Measurements from ENCODE around the gene NLRC5. TPM values are rescaled to one million over a fixed set of nuclear protein-coding genes. Genes with fewer than 3 reads are reported as not detected.
A peak's percentile ranks its signal among the peaks of the same experiment; 100 is the strongest.
"Not testable (repeated sequence)": the region's sequence is repeated elsewhere in the genome, so short reads cannot be mapped to it uniquely, and the experiment has no call there.

NLRC5 gene
- total RNA-seq, 1 donor from 2014 or later, result 15.7 TPM

DNA sequence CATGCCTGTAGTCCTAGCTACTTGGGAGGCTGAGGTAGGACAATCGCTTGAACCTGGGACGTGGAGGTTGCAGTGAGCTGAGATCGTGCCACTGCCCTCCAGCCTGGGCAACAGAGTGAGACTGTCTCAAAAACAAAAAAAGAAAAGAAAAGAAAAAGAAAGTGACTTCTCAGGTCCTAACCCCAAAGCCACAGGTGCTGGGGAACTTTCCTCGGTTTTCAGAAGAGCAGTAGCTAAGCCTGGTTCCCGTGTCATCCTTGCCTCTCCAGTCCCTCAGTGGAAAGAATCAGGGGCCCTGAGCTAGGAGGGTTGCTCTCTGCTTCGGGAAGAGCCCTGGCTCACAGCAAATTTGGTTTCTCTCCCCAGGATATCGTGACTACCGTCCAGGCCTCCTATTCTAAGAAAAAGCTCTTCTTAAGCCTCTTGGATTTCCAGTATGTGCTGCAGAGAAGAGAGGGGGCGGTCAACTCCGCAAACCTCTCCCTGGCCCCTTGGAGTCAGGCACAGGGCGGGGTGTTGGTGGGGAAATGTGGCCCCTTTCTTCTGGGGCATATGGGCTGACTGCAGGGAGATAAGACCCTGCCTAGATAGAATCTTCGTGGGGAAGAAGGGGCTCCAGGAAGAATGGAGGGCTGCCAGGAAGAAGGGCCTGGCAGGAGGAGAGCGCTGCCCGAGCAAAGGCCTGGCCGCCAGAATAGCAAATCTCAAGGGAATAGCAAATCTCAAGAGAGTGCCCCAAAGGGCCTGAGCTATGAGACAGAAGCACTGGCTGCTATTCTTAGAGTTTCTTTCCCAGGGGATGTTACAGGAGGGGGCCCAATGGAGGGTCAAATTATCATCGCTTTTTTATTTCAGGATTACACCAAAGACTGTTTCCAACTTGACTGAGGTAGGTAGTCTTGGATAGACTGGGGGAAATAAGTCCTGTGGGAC is 8.3 kb upstream of the NLRC5 start:
- no peak for DNase-seq (ENCODE audit: low read depth)

DNA sequence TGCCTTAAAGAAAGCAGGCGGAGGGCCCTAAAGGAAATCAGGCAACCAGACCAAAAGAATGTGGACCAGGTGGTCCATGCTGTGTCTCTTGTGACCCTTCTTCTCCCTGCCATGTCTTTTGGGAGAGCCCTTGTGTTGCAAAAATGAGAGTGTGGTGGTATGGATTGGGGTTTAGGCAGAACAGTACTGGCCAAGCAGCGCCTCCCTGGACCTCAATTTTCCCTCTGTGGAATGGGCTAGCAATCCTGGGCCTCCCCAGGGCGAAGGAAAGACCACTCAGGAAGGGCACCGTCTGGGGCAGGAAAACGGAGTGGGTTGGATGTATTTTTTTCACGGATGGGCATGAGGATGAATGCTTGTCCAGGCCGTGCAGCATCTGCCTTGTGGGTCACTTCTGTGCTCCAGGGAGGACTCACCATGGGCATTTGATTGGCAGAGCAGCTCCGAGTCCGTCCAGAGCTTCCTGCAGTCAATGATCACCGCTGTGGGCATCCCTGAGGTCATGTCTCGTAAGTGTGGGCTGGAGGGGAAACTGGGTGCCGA is 7.6 kb upstream of the NLRC5 start:
- no peak for DNase-seq (ENCODE audit: low read depth)

DNA sequence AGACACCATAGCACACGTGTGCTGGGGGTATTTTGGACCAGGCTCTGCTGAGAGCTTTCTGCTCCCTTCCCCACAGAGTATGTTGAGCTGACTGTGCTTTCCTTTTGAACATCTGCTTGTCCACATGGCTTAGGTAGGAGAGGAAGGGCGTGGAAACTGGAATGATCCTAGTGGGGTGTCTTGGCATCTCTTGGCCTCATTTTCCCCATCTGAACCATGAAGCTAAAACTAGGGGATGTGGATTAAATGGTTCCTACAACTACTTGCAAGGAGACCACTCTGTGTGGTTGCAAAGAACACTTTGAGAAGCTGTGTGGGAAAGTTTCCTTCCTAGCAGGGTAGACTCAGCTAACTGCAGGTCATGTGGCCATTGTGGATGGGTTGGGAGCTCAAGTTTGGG is 6.7 kb upstream of the NLRC5 start:
- DNase-seq (ENCODE audit: low read depth), result no peak

DNA sequence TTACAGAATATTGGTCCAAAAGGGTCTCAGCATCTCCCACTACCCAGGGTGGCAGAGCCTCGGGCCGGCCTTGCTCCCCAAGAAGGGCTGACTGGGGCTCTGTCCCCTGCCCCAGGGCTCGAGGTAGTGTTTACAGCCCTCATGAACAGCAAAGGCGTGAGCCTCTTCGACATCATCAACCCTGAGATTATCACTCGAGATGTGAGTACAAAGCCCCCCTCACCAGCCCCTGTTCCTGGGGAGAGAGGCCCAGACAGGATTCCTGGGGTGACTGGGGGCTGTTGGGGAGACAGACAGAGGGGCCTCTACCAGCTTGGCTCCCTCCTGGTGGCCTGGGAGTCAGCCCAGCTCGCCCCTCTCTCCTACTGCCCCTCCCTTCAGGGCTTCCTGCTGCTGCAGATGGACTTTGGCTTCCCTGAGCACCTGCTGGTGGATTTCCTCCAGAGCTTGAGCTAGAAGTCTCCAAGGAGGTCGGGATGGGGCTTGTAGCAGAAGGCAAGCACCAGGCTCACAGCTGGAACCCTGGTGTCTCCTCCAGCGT is 6.1 kb upstream of the NLRC5 start:
- DNase-seq (ENCODE audit: low read depth), result no peak

DNA sequence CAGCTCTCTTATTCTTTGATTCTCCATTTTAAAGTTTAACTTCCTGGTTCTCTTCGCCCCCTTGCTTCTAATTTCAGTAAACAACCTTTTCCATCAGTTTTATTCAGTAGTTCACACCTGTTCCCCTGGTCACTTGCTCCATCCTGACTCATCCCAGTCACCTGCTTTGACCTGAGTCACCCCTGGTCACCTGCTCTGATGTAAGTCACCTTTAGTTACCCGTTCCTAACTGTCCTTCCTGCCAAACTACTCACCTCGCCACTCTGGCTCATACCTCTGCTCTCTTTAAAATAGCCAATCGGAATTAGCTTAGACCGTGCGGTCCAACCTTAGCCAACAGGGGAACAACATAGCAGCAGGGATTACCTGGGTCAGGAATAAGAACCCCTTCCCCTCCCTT is 4.7 kb upstream of the NLRC5 start:
- DNase-seq (ENCODE audit: low read depth), result no peak

DNA sequence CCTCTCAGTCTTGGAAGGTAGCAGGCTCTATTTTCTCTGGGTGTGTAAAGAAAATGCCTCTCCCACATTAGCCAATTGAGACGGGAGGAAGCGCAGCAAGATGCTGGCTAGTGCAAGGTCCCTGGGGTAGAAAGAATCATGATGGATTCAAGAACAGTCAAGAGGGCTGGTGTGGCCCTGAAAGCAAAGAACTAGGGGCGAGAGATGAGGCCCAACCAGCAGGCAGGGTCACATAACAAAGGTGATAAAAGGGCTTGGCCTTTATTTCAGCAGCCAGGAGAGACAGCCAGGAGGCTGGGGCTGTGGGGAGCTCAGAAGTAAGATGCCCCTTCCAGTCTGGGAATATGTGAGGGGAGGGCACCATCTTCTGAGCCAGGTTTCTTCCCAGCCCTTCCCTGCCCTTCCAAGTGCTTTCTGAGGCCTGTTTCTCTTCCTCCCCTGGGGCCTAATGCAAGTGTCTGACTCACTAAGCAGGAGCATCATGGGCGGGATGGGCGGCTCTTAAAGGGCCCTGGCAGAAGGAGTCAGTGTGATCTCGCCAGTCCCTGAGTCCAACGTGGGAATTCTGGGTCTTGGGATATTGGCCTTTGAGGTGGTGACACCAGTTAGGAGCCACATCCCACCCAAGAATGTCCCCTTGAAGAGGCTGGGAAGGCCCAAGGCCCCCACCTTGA is 3.9 kb upstream of the NLRC5 start:
- peak; percentile 81 for DNase-seq (ENCODE audit: low read depth)

DNA sequence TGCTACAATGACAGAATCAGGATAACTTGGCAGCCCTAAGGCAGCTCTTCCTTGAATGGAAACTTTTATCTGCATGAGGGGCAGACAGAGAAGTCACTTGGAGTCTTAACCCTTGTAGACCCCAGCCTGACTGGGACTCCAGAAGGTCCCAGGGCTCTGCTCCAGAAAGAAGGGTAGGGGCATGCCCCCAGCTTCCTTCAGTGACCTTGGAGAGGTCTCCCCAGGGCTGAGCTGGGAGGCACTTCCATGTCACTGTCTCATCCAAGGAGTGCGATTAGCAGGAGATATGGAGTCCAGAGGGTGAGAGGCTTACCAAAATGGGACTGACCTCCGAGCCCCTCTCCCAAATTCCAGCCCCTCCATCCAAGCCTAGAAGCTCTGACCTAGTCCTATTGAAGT is 3.4 kb upstream of the NLRC5 start:
- DNase-seq (ENCODE audit: low read depth), result no peak

DNA sequence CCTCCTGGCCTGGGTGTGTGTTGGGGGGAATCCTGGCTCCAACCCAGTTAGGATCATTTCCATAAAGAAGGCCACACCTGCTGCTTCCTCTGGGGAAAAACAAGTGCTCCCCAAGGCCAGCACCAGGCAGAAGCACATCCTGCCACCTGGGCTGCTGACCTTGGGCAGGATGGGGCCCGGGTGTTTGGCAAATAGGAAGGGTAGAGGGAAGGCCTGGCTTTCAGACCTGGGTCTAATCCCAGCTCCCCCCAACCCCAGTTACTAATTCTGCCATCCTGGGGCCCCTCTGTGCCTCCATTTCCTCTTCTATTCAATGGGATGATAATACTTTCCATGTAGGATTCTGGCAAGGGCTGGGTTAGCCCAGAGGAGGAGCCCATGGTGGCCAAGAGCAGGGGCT is 3.0 kb upstream of the NLRC5 start:
- no peak for DNase-seq (ENCODE audit: low read depth)

DNA sequence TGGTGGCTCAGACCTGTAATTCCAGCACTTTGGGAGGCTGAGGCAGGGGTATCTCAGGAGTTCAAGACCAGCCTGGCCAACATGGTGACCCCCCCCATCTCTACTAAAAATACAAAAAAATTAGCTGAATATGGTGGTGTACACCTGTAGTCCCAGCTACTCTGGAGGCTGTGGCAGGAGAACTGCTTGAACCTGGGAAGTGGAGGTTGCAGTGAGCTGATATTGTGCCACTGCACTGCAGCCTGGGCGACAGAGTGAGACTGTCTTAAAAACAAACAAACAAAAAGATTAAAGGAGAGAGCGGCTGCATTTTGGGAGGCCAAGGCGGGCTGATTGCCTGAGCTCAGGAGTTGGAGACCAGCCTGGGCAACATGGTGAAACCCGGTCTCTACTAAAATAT is 2.4 kb upstream of the NLRC5 start:
- DNase-seq (ENCODE audit: low read depth), result not testable (repeated sequence)

DNA sequence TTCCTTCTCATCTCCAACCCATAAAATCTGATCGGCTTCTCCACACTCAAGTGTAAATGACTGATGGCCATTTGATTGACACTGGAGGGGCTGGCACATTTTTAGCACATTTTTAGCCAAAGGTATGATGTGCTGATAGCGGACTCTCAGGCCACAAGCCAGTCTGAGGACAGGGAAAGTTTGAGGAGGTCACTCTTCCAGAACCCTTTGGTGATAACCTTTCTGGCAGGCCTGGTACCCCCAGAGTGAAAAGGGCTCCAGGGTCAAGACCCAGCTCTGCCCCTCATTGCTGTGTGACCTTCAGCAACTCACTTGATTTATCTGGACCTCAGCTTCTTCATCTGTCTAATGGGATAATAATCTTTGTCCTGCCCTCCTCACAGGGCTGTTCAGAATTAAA is 1.7 kb upstream of the NLRC5 start:
- DNase-seq (ENCODE audit: low read depth), result no peak

DNA sequence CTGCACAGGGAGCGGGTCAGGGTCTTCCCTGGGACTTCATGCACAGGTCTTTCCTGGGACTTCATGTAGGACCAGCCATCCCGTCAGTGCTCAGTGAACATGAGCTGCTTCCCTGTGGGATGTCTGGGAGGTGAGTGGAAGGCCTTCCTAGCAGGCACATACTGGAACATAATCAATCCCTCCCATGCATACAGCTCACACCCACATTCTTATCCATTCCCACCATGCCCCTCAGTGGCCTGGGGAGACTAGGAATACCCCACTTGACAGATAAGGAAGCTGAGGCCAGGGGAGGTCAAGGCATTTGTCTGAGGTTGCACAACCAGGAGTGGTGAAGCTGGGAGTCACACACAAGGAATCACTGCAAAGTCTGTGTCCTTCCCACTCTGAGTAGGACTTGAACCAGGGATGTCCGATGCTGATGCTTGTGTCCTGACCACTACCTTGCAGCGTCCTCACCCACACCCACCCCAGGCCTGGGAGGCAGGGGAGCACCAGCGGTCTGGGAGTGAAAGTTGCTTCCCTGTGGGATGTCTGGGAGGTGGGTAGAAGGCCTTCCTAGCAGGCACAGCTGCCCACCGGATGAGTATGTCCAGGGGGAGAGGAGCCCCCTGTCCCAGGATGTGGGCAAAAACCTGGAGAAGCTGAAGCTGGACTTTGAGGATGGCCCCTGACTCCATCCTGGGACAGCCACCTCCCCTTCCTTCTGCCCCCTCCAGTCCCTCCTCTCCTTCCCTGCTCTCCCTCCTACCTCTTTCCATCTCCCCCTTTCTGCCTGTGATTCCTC is 1.0 kb upstream of the NLRC5 start:
- DNase-seq (ENCODE audit: low read depth), result no peak

DNA sequence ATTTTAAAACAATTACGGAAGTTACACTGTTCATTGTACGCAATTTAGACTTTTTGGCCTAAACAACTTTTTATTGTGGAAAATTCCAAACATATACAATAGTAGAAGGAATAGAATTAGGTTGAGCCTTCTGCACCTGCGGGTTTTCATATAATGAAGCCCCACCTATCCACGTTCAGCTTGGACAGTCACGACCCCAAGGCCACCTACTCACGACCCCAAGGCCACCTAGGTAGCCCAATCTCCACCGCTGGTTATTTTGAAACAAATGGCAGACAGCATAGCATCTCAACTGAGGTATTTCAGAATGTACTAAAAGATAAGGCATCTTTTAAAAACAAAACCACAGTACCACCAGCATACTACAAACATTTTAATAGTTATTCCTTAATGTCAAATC is 631 bp downstream of the NLRC5 start:
- no peak for DNase-seq (ENCODE audit: low read depth)

DNA sequence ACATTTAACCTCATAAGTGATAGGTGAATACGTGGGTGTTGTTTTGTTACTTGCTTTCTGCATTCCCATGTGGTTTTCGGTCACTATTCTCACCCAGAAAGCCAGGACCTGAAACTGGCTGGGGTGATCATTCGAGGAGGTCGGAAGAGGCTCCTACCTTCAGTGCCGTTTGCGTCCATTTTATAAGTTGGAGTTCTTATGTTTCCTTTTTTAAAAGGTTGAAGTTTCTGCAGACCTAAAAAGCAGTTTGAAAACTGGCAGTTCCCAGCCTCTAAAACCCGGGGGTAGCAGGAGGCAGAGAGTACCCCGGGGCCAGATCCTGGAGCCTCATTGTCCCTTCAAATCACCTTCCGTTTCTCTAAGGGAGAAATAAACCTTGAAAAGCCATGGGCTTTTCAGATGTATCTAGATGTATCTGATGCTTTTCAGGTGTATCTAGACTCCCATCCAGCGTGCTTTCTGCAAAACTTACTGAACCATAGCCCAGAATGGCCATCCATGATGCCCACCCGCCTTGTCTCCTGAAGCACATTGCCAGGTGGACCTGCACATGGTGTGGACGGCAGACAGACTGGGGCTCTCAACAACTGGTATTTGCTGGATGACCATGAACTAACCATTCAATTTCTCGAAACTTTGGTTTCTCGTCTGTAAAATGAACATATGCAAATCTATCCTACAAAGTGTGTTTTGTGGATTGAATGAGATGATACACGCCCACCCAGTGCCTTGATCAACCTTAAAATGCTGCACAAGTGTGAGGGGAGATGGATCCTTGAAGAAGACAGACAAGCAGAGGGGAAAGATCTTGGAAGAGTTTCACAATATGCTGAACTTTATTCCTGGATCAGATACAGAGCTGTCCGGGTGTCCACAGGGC is 1.3 kb downstream of the NLRC5 start:
- DNase-seq (ENCODE audit: low read depth), result no peak

DNA sequence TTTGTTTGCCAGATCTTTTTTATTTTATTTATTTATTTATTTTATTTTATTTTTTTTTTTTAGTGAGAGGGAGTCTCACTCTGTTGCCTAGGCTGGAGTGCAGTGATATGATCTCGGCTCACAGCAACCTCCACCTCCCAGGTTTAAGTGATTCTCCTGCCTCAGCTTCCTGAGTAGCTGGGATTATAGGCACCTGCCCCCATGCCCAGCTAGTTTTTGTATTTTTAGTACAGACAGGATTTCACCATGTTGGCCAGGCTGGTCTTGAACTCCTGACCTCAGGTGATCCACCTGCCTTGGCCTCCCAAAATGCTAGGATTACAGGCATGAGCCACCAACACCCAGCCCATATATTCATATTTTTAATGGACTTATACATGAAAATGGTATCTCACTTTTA is 3.1 kb downstream of the NLRC5 start:
- not testable (repeated sequence) for DNase-seq (ENCODE audit: low read depth)

DNA sequence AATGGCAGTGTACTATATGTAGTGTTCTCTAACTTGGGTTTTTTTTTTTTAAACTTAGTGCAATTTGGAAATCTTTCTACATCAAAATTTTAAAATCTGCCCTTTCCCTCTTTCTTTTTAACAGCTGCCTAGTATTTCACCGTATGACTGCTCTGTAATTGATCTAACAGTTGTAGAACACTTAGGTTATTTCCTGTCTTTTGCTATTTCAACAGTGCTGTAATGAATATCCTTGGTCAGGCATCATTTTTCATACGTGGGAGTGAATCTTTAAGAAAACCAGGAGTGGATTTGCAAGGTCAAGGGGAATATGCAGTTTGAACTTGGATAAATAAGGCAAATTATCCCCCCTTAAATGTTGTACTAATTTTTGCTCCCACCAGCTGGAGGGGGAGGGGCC is 3.8 kb downstream of the NLRC5 start:
- DNase-seq (ENCODE audit: low read depth), result peak; percentile 34

DNA sequence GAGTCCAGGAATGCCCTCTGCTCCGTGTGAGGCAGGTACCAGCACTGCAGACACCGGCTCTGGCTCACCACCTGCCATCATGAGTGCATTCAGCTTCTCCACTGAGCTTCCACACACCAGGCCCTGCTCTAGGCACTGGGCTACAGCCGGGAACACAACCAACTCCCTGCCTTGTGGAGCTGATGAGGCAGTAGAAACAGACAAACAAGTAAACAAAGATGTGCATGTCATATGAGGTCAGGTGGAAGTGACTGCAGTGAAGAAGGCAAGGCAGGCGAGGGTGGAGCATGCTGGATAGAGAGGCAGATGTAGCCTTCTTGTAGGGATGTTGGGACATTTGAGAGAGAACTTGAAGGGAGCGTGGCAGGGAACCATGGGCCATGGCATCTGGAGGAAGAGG is 5.0 kb downstream of the NLRC5 start:
- no peak for DNase-seq (ENCODE audit: low read depth)

DNA sequence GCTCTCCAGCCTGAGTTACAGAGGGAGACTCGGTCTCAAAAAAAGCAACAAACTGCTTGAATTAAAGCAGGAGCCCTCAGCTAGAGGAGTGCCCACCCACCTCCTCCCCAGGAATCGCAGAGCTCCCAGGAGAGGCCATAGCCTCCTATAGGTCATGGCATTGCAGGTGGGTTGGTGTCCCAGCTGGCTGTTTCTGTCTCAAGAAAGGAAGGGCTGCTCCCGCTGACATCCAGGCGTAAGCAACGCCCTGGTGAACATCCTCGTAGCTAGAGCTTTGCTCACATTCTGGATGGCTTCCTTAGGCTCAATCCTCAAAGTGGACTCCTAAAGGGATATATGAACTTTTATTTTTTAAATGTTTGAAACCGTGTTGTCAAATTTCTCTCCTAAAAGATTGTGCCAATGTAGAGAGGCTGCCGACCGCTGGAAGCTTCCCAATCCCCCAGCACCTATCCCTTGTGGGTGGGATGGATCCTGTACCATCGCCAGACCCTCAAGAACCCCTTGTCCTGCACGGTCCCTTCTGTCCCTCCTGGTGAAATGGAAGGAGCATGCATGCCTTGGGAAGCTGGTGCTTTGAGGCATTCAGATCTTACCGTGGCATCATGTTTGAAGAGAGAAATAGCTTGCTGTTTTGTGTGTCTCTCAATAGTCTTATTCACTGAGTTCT is 5.9 kb downstream of the NLRC5 start:
- DNase-seq (ENCODE audit: low read depth), result no peak

DNA sequence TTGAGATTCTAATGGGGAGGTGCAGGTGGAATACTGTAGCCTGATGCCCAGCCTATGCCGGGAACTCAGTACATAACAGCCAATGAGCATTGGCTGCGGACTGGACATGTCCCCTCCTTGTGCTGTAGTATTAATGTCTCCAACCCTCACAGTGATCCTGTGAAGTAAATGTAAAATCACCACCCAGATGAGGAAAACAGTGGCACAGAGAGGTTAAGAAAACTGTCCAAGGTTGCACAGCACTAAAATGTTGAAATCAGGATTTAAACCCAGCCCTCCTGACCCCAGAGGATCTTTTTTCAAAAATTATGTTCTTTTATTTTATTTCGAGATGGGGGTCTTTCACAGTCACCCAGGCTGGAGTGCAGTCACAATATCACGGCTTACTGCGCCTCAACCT is 7.9 kb downstream of the NLRC5 start:
- DNase-seq (ENCODE audit: low read depth), result no peak

DNA sequence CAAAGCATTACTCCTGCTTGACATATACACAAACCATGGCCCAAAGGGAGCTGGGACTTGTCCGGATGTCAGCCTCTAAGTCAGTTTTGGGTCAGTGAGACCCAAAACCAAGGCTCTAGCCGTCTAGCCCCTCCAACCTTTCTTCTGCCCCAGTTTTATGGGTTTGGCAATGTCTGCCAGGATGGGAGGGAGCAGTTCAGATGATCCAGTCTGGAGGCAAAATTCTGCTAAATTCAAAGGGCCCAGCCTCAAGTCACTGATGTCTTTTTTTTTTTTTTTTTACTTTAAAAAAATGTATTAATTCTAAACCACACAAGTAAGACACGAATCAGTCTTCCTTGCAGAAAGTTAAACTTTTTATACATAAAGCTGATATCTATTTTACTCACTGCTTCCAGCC is 8.6 kb downstream of the NLRC5 start:
- no peak for DNase-seq (ENCODE audit: low read depth)

DNA sequence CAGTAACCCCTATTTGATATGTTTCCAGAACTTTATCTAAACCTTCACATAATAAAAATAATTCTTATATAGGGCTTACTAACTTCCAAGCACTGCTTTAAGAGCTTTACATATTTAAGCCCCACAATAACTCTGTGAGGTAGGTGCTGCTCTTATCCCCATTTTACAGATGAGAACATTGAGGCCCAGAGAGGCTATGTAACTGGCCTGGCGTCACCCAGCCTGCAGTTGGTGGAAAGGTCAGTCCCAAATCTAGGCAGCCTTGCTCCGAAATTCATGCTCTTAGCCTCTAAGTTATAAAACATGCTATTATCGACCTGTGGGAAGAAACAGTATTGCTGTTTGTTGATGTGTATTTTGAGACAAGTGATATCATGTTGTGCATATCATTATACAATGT is 9.0 kb downstream of the NLRC5 start:
- DNase-seq (ENCODE audit: low read depth), result no peak
